DMS114 treated with DMSO at 0.1 percent for 48 hours (cell line): ENCODE data around the gene CAMTA1.

ENCODE experiments used
- DNase-seq: peaks from one replicate; lab custom pipeline; 2025; ENCODE audit not compliant: unreplicated experiment; lab: John Stamatoyannopoulos, UW

Gene CAMTA1

DNA sequence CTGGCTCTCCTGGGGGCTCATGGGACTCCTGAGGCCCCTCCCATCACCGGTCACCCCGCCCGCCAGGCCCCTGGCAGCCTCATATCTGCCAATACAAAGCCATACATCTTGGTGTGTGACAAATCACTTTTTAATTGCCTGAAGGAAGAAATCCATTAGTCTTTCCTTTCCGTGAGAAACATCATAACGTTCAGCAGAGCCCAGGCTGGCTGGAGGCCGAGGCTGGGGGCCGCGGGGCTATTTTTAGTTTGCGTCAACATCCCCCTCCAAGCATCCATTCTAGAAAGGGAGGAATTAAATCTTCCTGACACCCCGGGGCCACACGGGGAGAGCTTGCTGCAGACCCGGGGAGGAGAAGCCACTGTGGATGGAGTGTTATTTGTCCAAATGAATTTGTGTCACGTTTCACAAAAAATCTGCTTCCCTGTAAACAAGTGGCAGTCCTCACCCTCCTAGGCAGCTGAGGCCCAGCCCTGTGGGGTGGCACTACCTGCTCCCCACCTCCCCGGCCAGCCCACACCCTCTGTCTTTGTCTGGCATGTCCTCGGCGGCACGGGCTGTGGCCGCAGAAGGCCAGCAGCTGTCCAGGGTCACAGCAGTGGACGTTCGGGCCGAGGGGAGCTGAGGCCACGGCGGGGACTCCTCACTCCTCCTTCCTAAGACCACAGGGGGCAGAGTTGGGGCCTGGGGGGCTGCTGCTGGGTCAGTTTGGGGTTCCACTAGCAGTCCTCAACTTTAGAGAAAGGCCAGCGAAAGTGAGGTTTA lies 749.0 kb downstream of the CAMTA1 start:
- DNase-seq: no peak

GRCh38 chr1:7535016-7535415 lies 749.8 kb downstream of the CAMTA1 start:
- no peak for DNase-seq

DNA sequence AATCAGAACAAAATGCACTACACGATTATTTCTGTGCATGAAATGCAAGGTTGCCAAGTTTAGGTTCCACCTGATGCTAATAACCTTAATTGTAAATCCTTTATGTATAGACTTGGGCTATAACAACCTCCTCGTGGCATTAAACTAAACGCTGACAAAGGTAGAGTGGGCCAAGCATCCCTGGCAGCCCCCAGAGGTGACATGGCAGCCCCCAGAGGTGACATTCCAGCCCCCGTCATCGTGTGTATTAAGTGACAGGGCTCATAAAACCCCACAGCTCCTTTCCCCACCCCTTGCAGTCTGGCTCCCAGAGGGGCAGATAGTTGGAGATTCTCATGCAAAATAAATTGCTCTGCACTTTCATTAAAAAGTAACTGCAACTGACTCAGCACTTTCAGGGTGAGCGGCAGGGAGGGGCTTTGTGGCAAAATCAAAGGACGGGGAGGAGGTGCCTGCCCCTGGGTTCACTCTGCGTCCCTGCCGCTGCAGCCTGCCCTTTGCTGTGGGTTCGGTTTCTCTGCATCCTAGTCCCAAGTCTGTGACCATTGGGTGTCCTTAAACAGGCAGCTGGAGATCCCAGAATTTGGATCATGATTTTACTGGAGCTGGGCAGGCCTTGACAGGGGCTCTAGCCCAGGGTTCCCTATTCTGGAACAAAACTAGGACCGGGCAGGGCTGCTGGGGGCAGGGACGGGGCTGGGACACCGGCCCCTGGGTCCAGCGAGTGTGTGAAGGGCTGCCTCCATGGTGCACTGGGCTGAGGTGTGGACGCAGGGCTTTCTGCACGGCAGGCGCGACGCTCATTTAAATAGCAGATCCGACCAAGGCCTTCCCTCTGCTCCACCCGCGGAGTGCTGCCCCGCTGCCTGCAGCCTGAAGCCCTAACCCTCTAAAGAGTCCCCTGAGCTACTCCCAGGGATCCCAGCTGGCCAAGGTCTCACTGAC lies 751.0 kb downstream of the CAMTA1 start:
- DNase-seq: no peak

GRCh38 chr1:7536891-7537591 lies 751.8 kb downstream of the CAMTA1 start:
- no peak for DNase-seq

DNA sequence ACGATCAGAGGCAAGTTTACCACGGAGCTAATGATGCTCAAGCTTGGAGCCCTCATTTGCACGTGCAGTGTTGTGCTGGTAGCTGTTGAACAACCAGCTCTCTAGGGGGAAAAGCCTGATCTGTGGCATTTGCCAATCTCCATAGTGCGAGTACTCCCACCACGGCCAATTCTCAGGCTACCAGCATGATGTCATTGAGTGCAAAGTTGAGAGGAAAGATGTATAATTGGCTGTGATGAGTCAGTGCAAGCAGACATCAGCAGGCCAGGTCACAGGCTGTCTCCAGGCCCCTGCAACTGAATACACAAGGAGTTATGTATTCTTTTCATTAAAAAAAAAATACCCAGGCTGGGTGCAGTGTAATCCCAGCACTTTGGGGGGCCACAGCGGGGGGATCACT lies 752.8 kb downstream of the CAMTA1 start:
- no peak for DNase-seq

DNA sequence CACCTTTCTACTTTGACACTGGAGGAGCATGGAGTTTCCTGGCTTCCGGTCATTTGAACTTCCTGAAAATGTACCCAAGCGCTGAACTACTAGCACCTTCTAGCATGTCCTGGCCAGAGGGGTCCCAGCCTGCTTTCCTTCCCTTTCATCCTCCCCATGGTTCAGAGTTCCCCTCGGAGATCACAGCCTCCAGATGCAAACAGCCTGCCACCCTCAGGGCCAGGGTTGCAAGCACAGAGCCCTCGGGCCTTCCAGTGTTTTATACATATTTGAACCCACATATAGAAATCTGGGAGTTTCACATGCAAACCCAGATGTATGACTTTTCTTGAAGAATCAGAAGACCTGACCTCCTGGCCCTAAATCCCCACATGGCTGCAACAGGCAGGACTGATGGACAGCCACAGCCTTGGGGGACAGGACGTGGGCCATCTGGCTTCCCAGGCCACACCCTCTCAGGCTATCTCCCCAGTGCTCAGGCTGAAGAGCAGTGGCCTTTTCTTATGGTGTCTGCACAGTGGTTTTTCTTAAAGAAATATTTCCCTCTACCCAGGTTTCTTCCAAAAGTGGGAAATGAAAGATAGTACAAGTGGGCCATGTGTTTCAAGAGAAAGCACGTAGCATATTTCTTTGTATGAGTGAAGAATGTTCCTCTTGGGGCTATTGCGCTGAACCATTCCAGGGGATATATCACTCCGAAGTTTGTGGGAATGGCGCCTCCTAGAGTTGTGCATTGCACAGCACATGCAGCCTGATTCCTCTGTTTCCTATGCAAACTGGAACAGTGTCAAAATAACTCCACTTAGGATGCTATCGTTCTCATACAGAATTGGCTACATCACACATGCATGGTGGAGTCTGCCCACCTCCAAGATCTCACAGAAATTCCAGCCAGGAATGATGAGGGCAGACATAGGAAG lies 753.9 kb downstream of the CAMTA1 start:
- no peak for DNase-seq

GRCh38 chr1:7539769-7540175 lies 754.5 kb downstream of the CAMTA1 start:
- no peak for DNase-seq

- no peak for DNase-seq
Measured at GRCh38 chr1:7540816-7541215, 755.6 kb downstream of the CAMTA1 start.

DNA sequence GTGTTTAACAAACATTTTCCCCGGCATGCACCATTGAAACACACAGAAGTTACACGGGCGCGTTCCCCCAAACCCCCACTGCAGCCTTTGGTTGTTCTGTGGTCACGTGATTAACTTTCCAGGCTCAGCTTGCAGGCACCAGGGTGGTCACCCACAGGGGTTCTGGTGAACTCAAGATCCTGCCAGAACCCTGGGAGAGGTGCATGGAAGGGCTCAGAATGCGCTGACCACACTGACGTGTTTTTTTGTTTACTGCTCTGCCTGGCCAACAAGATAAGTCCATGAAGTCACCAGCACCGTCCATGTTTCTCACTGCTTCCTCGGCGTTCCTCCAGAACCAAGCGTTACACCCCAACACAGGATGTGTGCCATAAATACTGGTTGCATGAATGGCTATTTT lies 756.4 kb downstream of the CAMTA1 start:
- DNase-seq: no peak

DNA sequence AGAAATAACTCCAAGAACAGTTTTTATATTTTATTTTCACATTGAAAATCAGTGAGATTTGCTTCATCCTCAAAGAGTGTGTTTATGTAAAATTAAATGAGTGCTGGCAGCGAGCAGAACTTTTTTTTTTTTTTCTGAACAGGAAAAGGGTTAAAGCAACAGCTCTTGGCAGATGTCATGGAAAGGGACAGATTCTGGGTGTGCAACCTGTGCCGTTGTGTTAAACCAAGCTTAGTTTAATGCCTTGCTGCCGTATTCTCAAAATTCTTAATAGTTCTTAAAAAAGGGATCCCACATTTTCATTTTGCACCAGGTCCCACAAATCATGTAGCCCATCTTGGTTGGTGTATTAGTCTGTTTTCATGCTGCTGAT lies 758.5 kb downstream of the CAMTA1 start:
- no peak for DNase-seq

- DNase-seq: no peak
Measured at GRCh38 chr1:7549277-7550161, 764.3 kb downstream of the CAMTA1 start.

DNA sequence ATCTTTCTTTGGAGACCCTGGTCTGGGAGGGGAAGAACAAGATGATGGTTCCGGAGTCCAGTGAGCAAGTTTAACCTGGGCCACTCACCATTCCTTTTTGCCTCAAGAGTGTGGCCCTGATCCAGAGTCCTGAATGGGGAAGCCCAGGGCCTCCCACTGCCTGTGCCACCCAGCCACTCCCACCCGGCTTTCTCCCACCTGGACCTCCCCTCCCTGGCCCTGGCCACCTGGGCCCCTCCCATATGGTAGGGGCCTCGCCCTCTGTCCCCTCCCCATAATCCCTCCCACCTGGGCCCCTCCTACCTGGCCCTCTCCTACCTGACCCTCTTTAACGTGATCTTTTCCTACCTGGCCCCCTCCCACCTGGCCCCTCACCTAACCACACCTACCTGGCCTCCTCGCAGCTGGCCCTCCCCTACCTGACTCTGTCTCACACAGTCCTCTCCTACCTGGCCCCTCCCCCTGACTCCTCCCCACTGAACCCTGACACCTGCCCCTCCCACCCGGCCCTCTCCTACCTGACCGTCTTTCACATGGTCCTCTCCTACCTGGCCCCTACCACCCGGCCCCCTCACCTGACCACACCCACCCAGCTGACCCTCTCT lies 765.1 kb downstream of the CAMTA1 start:
- no peak for DNase-seq

DNA sequence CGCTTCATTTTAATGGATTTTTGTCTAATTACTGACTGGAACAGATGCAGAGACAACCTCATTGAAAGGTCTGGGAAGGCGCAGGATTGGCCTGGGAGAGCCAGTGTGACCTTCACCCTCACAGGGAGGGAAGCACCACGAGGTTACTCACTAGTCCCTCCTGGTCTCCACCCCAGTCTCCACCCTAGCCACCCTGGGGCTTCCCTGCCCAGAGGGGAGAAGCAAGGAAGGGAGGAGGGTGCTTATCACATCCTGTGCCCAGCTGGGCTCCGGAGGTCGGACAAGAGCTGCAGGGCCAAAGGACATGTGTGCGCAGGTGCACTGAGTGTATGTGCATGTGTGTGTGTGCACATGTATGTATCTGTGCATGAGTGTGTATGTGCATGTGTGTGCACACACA lies 765.7 kb downstream of the CAMTA1 start:
- no peak for DNase-seq

DNA sequence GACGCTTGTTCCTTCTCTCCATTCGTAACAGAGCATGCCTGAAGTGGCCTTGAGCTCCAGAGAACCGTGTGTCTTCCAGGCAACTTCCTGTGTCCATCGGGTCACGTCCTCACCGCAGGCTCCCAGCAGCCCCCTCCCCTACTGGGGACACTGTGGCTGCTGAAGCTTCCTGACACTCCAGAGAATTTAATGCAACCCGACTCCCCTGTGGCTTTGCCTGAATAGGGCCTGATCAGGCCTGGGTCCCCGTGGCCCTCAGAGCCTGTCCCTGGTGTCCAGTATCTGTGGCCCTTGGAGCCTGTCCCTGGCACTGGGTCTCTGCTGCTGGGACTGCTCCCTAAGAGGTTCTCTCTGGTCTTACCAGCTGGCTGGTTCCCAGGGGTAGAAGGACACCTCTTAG lies 766.2 kb downstream of the CAMTA1 start:
- no peak for DNase-seq

DNA sequence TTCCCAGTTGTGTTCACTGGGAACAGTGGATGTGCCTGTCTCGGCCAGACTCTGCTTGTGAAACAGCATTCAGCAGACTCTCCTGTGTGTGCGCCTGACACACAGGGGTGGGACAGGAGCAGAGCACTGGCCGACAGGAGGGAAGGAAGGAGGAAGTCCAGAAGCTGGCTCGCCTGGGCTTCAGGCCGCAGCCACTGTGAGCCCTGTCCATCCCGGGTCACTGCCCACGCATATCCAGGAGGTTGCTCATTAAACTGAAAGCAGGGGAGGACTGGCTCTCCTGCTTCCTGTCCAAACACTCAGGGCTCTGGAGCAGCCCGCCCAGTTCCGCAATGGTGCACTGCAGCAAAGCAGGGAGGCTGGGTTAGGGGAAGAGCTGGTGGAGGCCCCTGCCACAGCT lies 767.1 kb downstream of the CAMTA1 start:
- no peak for DNase-seq

DNA sequence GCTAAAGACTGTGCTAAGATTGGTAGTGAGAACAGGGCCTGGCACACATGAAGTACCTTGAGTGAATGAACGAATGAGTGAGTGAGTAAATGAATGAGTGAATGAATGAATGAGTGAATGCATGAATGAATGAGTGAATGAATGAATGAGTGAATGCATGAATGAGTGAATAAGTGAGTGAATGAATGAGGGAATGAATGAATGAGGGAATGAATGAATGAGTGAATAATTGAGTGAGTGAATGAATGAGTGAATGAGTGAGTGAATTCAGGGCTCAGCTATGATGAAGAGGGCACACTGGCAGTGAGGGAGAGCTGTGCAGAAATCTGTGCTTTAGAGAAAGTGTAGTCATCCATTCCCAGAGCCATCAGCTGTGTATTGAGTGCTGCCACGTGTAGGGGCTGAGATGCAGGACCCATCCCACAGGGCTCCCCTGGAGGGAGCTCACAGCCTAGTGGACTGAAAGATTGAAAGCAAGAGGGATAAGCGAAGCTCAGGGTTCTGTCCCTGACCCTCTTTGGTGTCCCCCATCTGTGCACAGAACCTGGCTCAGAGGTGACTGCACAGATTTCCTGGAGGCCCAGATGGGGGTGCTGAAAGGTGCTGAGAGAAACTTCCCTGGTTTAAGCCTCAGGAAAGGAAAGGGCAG lies 767.9 kb downstream of the CAMTA1 start:
- DNase-seq: no peak

DNA sequence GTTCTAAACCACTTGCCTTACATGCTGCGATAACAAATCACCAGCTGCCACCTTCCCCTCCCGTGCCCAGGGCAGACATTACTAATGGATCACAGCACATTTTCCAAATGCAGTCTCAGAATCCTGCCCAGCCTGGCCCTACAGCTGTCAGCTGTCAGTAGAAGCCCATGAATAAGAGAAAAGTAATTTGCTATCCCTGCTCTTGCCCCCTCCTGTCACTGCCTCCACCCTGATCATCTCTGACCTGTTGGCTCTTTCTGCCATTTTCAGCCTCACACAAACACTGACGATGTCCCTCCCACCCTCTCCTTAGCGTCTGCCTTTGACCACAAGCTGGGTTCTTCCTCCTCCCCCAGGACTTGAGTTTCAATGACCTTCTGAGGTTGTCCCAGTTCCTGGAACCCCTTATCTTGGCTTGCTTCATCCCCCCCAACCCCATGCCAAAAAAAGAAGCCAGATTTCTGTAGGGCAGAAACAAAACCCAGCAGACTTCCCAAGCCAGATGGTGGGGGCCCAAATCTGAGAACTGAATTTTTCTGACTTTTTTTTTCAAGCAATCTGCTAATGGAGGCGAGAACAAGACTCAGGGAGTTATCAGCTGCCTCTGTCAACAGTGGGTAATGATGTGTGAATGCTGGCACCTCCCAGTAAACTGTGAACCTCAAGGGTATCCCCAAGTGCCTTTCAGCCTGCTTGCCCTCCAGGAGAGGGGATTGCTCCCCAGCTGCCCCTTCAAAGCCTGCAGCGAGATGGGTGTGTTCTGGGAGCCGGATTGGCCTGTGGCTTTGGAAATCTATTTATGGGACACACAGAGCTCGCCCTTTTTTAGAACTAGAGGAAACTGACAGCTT lies 769.4 kb downstream of the CAMTA1 start:
- DNase-seq: no peak
